ENCODE results near the gene GATB.

The GATB gene

GRCh38 chr4:151694961-151695720 lies 65.7 kb downstream of the GATB start:
- no peak for DNase-seq (ENCODE audit: low read depth)

- no peak for DNase-seq (ENCODE audit: low read depth)
Observed at GRCh38 chr4:151692821-151693673, 67.8 kb downstream of the GATB start.

GRCh38 chr4:151692443-151692782 lies 68.4 kb downstream of the GATB start:
- no peak for DNase-seq (ENCODE audit: low read depth)

GRCh38 chr4:151691639-151692442 lies 69.0 kb downstream of the GATB start:
- no peak for DNase-seq (ENCODE audit: low read depth)

GRCh38 chr4:151690876-151691275 lies 69.9 kb downstream of the GATB start:
- DNase-seq (ENCODE audit: low read depth) = no peak

- no peak for DNase-seq (ENCODE audit: low read depth)
Observed at GRCh38 chr4:151690164-151690870, 70.5 kb downstream of the GATB start.

- no peak for DNase-seq (ENCODE audit: low read depth)
Observed at GRCh38 chr4:151689211-151689991, 71.4 kb downstream of the GATB start.

GRCh38 chr4:151688785-151689043 lies 72.1 kb downstream of the GATB start:
- DNase-seq (ENCODE audit: low read depth) = no peak

GRCh38 chr4:151688003-151688784 lies 72.6 kb downstream of the GATB start:
- DNase-seq (ENCODE audit: low read depth) = no peak

GRCh38 chr4:151687021-151687640 lies 73.7 kb downstream of the GATB start:
- no peak for DNase-seq (ENCODE audit: low read depth)

- DNase-seq (ENCODE audit: low read depth) = no peak
Observed at GRCh38 chr4:151685303-151685702, 75.5 kb downstream of the GATB start.

GRCh38 chr4:151681085-151681484 lies 79.7 kb downstream of the GATB start:
- DNase-seq (ENCODE audit: low read depth) = no peak

- no peak for DNase-seq (ENCODE audit: low read depth)
Observed at GRCh38 chr4:151679231-151679630, 81.6 kb downstream of the GATB start.

GRCh38 chr4:151678048-151678872 lies 82.5 kb downstream of the GATB start:
- DNase-seq (ENCODE audit: low read depth) = no peak

GRCh38 chr4:151677193-151677592 lies 83.6 kb downstream of the GATB start:
- DNase-seq (ENCODE audit: low read depth) = no peak

- DNase-seq (ENCODE audit: low read depth) = no peak
Observed at GRCh38 chr4:151676301-151676700, 84.5 kb downstream of the GATB start.

- no peak for DNase-seq (ENCODE audit: low read depth)
Observed at GRCh38 chr4:151675411-151675971, 85.3 kb downstream of the GATB start.

GRCh38 chr4:151674804-151675391 lies 85.9 kb downstream of the GATB start:
- DNase-seq (ENCODE audit: low read depth) = no peak

Data from stimulated activated CD8-positive, alpha-beta memory T cell treated with anti-CD3 and anti-CD28 coated beads, Interleukin-4, amount 100 ng/mL, for 24 hours (primary cell).